Measurements from ENCODE around the gene EDN1.
A peak's percentile ranks its signal among the peaks of the same experiment; 100 is the strongest.

The EDN1 gene

GRCh38 chr6:12293931-12294807 is 4.0 kb downstream of the EDN1 start:
- Histone ChIP-seq H3K4me1 (ENCODE audit: control insufficient read depth in 5 of 5, insufficient read depth in 5 of 5, low read length in 5 of 5) (peaks cover 0 to 55% (median 25%) of the 10 kb centered on the region in 5 donors), H3K9me3 (ENCODE audit: control insufficient read depth in 5 of 5, low read length in 5 of 5) (no peaks in the 10 kb centered on the region), H3K27ac (ENCODE audit: low read depth, low read length) (no peak overlapping the region), H3K4me3 (ENCODE audit: low read depth in 1 of 5, low read length in 5 of 5) (peak overlapping the region in 1 of 5 donors; percentile 14), H3K27me3 (ENCODE audit: control insufficient read depth in 5 of 5, insufficient read depth in 4 of 5, low read length in 5 of 5) (peaks cover 4 to 12% (median 11%) of the 10 kb centered on the region in 5 donors), H3K36me3 (ENCODE audit: control insufficient read depth in 5 of 5, insufficient read depth in 5 of 5, low read length in 5 of 5) (peaks cover 0 to 3% (median 0%) of the 10 kb centered on the region in 5 donors), H3K9ac (ENCODE audit: low read length in 5 of 5) (no peak overlapping the region)

- Histone ChIP-seq H3K27ac (ENCODE audit: low read depth, low read length) (peak overlapping the region; percentile 18), H3K4me1 (ENCODE audit: control insufficient read depth in 5 of 5, insufficient read depth in 5 of 5, low read length in 5 of 5) (peaks cover 0 to 47% (median 19%) of the 10 kb centered on the region in 5 donors)
Observed at GRCh38 chr6:12294851-12295536, 4.8 kb downstream of the EDN1 start.

GRCh38 chr6:12295558-12296254 is 5.5 kb downstream of the EDN1 start:
- Histone ChIP-seq H3K4me3 (ENCODE audit: low read depth in 1 of 5, low read length in 5 of 5) (no peak overlapping the region), H3K36me3 (ENCODE audit: control insufficient read depth in 5 of 5, insufficient read depth in 5 of 5, low read length in 5 of 5) (peaks cover 0 to 3% (median 0%) of the 10 kb centered on the region in 5 donors), H3K9ac (ENCODE audit: low read length in 5 of 5) (no peak overlapping the region), H3K4me1 (ENCODE audit: control insufficient read depth in 5 of 5, insufficient read depth in 5 of 5, low read length in 5 of 5) (peaks cover 0 to 42% (median 12%) of the 10 kb centered on the region in 5 donors), H3K9me3 (ENCODE audit: control insufficient read depth in 5 of 5, low read length in 5 of 5) (no peaks in the 10 kb centered on the region), H3K27me3 (ENCODE audit: control insufficient read depth in 5 of 5, insufficient read depth in 4 of 5, low read length in 5 of 5) (peaks cover 4 to 12% (median 11%) of the 10 kb centered on the region in 5 donors), H3K27ac (ENCODE audit: low read depth, low read length) (peak overlapping the region; percentile 18)

More at GRCh38 chr6:12294851-12295536, 4.8 kb downstream of the EDN1 start:
- no peaks in the 10 kb centered on the region for H3K9me3 ChIP-seq (ENCODE audit: control insufficient read depth in 5 of 5, low read length in 5 of 5)
- no peak overlapping the region for H3K4me3 ChIP-seq (ENCODE audit: low read depth in 1 of 5, low read length in 5 of 5)
- H3K27me3 ChIP-seq (ENCODE audit: control insufficient read depth in 5 of 5, insufficient read depth in 4 of 5, low read length in 5 of 5), result peaks cover 4 to 12% (median 11%) of the 10 kb centered on the region in 5 donors
- H3K36me3 ChIP-seq (ENCODE audit: control insufficient read depth in 5 of 5, insufficient read depth in 5 of 5, low read length in 5 of 5), result peaks cover 0 to 3% (median 0%) of the 10 kb centered on the region in 5 donors
- H3K9ac ChIP-seq (ENCODE audit: low read length in 5 of 5), result no peak overlapping the region

- Histone ChIP-seq H3K27me3 (ENCODE audit: control insufficient read depth in 5 of 5, insufficient read depth in 4 of 5, low read length in 5 of 5) (peaks cover 4 to 12% (median 11%) of the 10 kb centered on the region in 5 donors), H3K9ac (ENCODE audit: low read length in 5 of 5) (no peak overlapping the region), H3K4me1 (ENCODE audit: control insufficient read depth in 5 of 5, insufficient read depth in 5 of 5, low read length in 5 of 5) (peaks cover 0 to 41% (median 10%) of the 10 kb centered on the region in 5 donors), H3K9me3 (ENCODE audit: control insufficient read depth in 5 of 5, low read length in 5 of 5) (no peaks in the 10 kb centered on the region), H3K27ac (ENCODE audit: low read depth, low read length) (no peak overlapping the region), H3K36me3 (ENCODE audit: control insufficient read depth in 5 of 5, insufficient read depth in 5 of 5, low read length in 5 of 5) (peaks cover 0 to 3% (median 0%) of the 10 kb centered on the region in 5 donors), H3K4me3 (ENCODE audit: low read depth in 1 of 5, low read length in 5 of 5) (no peak overlapping the region)
Observed at GRCh38 chr6:12296255-12296573, 6.1 kb downstream of the EDN1 start.

- Histone ChIP-seq H3K27ac (ENCODE audit: low read depth, low read length) (no peak overlapping the region), H3K27me3 (ENCODE audit: control insufficient read depth in 5 of 5, insufficient read depth in 4 of 5, low read length in 5 of 5) (peaks cover 4 to 12% (median 9%) of the 10 kb centered on the region in 5 donors), H3K9ac (ENCODE audit: low read length in 5 of 5) (no peak overlapping the region), H3K36me3 (ENCODE audit: control insufficient read depth in 5 of 5, insufficient read depth in 5 of 5, low read length in 5 of 5) (peaks cover 0 to 3% (median 0%) of the 10 kb centered on the region in 5 donors), H3K4me1 (ENCODE audit: control insufficient read depth in 5 of 5, insufficient read depth in 5 of 5, low read length in 5 of 5) (peaks cover 0 to 38% (median 10%) of the 10 kb centered on the region in 5 donors), H3K4me3 (ENCODE audit: low read depth in 1 of 5, low read length in 5 of 5) (no peak overlapping the region), H3K9me3 (ENCODE audit: control insufficient read depth in 5 of 5, low read length in 5 of 5) (no peaks in the 10 kb centered on the region)
Observed at GRCh38 chr6:12296604-12297003, 6.4 kb downstream of the EDN1 start.

GRCh38 chr6:12297363-12298016 is 7.3 kb downstream of the EDN1 start:
- no peak overlapping the region for H3K9ac ChIP-seq (ENCODE audit: low read length in 5 of 5)
- H3K9me3 ChIP-seq (ENCODE audit: control insufficient read depth in 5 of 5, low read length in 5 of 5), result no peaks in the 10 kb centered on the region
- peaks cover 0 to 29% (median 7%) of the 10 kb centered on the region in 5 donors for H3K4me1 ChIP-seq (ENCODE audit: control insufficient read depth in 5 of 5, insufficient read depth in 5 of 5, low read length in 5 of 5)
- H3K36me3 ChIP-seq (ENCODE audit: control insufficient read depth in 5 of 5, insufficient read depth in 5 of 5, low read length in 5 of 5), result peaks cover 0 to 3% (median 0%) of the 10 kb centered on the region in 5 donors
- peaks cover 1 to 4% (median 2%) of the 10 kb centered on the region in 5 donors for H3K27me3 ChIP-seq (ENCODE audit: control insufficient read depth in 5 of 5, insufficient read depth in 4 of 5, low read length in 5 of 5)
- H3K27ac ChIP-seq (ENCODE audit: low read depth, low read length), result no peak overlapping the region
- H3K4me3 ChIP-seq (ENCODE audit: low read depth in 1 of 5, low read length in 5 of 5), result no peak overlapping the region

- Histone ChIP-seq H3K36me3 (ENCODE audit: control insufficient read depth in 5 of 5, insufficient read depth in 5 of 5, low read length in 5 of 5) (peaks cover 0 to 3% (median 0%) of the 10 kb centered on the region in 5 donors), H3K27ac (ENCODE audit: low read depth, low read length) (no peak overlapping the region), H3K27me3 (ENCODE audit: control insufficient read depth in 5 of 5, insufficient read depth in 4 of 5, low read length in 5 of 5) (no peaks in the 10 kb centered on the region), H3K9me3 (ENCODE audit: control insufficient read depth in 5 of 5, low read length in 5 of 5) (no peaks in the 10 kb centered on the region), H3K4me1 (ENCODE audit: control insufficient read depth in 5 of 5, insufficient read depth in 5 of 5, low read length in 5 of 5) (peaks cover 0 to 26% (median 7%) of the 10 kb centered on the region in 5 donors), H3K9ac (ENCODE audit: low read length in 5 of 5) (no peak overlapping the region), H3K4me3 (ENCODE audit: low read depth in 1 of 5, low read length in 5 of 5) (no peak overlapping the region)
Observed at GRCh38 chr6:12298017-12298978, 8.1 kb downstream of the EDN1 start.

GRCh38 chr6:12298995-12299394 is 8.8 kb downstream of the EDN1 start:
- Histone ChIP-seq H3K9ac (ENCODE audit: low read length in 5 of 5) (no peak overlapping the region), H3K27ac (ENCODE audit: low read depth, low read length) (no peak overlapping the region), H3K4me1 (ENCODE audit: control insufficient read depth in 5 of 5, insufficient read depth in 5 of 5, low read length in 5 of 5) (peaks cover 0 to 22% (median 7%) of the 10 kb centered on the region in 5 donors), H3K9me3 (ENCODE audit: control insufficient read depth in 5 of 5, low read length in 5 of 5) (no peaks in the 10 kb centered on the region), H3K36me3 (ENCODE audit: control insufficient read depth in 5 of 5, insufficient read depth in 5 of 5, low read length in 5 of 5) (peaks cover 0 to 3% (median 0%) of the 10 kb centered on the region in 5 donors), H3K27me3 (ENCODE audit: control insufficient read depth in 5 of 5, insufficient read depth in 4 of 5, low read length in 5 of 5) (no peaks in the 10 kb centered on the region), H3K4me3 (ENCODE audit: low read depth in 1 of 5, low read length in 5 of 5) (no peak overlapping the region)

Data from subcutaneous abdominal adipose tissue (tissue), 5 donors.